DOHH2 (cell line): Measurements from ENCODE around the gene PEPD.

Experiments
- EZH2phosphoT487 ChIP-seq: fragments of 200-600 bp; sonication (generic); IDR thresholded peaks from 2 replicates; pipeline ENCODE4 v1.6.1; 2017; ENCODE audit warnings: borderline replicate concordance, mild to moderate bottlenecking, antibody characterized with exemption, low read length, moderate library complexity, mixed read lengths
- TF ChIP-seq, protein P1 (sequence below): fragments of 200-600 bp; sonication (generic); IDR thresholded peaks from one replicate; pipeline ENCODE4 v1.5.1; 2014; ENCODE audit warnings: antibody characterized with exemption, mild to moderate bottlenecking, low read depth, low read length; ENCODE audit not compliant: poor library complexity, severe bottlenecking

DNA sequence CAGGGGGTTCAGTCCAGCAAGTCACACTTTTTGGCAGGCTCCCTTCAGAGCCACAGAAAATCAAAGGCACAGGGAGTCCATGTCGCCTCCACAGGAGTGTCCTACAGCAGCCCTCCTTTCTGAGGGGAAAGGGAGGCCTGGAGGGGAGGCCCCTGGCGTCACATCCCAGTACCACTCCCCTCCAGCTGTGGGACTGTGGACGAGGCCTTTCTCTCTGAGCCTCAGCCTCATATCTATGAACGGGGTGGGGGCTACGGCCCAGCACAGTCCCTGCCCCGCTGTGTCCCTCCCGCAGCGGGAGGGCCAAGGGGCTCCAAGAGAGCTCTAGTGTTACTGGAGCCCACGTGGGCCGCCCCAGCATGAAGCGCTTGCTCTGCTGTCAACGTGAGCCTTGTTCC lies 23.8 kb downstream of the PEPD start:
- no peak for TF ChIP-seq EZH2phosphoT487
- TF ChIP-seq, protein P1, sequence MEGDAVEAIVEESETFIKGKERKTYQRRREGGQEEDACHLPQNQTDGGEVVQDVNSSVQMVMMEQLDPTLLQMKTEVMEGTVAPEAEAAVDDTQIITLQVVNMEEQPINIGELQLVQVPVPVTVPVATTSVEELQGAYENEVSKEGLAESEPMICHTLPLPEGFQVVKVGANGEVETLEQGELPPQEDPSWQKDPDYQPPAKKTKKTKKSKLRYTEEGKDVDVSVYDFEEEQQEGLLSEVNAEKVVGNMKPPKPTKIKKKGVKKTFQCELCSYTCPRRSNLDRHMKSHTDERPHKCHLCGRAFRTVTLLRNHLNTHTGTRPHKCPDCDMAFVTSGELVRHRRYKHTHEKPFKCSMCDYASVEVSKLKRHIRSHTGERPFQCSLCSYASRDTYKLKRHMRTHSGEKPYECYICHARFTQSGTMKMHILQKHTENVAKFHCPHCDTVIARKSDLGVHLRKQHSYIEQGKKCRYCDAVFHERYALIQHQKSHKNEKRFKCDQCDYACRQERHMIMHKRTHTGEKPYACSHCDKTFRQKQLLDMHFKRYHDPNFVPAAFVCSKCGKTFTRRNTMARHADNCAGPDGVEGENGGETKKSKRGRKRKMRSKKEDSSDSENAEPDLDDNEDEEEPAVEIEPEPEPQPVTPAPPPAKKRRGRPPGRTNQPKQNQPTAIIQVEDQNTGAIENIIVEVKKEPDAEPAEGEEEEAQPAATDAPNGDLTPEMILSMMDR = no peak
